SK-N-SH treated with all-trans-retinoic acid at 6 μM for 48 hours (cell line): ENCODE results near the gene BSG.

Experiments used
- ATAC-seq: fragments of 200-7000 bp; cut with Tn5 transposase; 3 replicates; pipeline ENCODE4 v1.9.1; 2020; ENCODE audit warnings: mild to moderate bottlenecking, moderate library complexity
- ARNTL ChIP-seq: fragments of 450-650 bp; formaldehyde crosslinking; IDR thresholded peaks from 2 replicates; pipeline ENCODE4 v1.5.0; 2020; ENCODE audit warnings: low read depth, mild to moderate bottlenecking, moderate library complexity, borderline replicate concordance
- BACH2 ChIP-seq: fragments of 250-450 bp; sonication (Bioruptor Pico); IDR thresholded peaks from 2 replicates; pipeline ENCODE4 v1.9.0; 2021; ENCODE audit warnings: mild to moderate bottlenecking, borderline replicate concordance
- CSDC2 ChIP-seq: fragments of 250-450 bp; sonication (Bioruptor Pico); IDR thresholded peaks from 2 replicates; pipeline ENCODE4 v1.5.0; 2020; ENCODE audit warnings: mild to moderate bottlenecking, moderate library complexity
- CSRNP3 ChIP-seq: fragments of 250-450 bp; sonication (Bioruptor Pico); IDR thresholded peaks from 2 replicates; pipeline ENCODE4 v1.5.1; 2021; ENCODE audit warnings: mild to moderate bottlenecking, moderate library complexity
- ESRRG ChIP-seq: fragments of 250-450 bp; sonication (Bioruptor Pico); IDR thresholded peaks from 2 replicates; pipeline ENCODE4 v1.6.1; 2021; ENCODE audit warnings: mild to moderate bottlenecking
- GLIS3 ChIP-seq: fragments of 250-450 bp; sonication (Bioruptor Pico); IDR thresholded peaks from 2 replicates; pipeline ENCODE4 v1.5.0; 2020; ENCODE audit warnings: mild to moderate bottlenecking, moderate library complexity
- ISL1 ChIP-seq: fragments of 250-450 bp; sonication (Bioruptor Pico); IDR thresholded peaks from 2 replicates; pipeline ENCODE4 v2.1.2; 2022; ENCODE audit warnings: mild to moderate bottlenecking, moderate library complexity
- OSR1 ChIP-seq: fragments of 250-450 bp; sonication (Bioruptor Pico); IDR thresholded peaks from 2 replicates; pipeline ENCODE4 v1.8.0; 2022; ENCODE audit warnings: moderate library complexity, mild to moderate bottlenecking, inconsistent platforms
- PATZ1 ChIP-seq: fragments of 250-450 bp; sonication (Bioruptor Pico); IDR thresholded peaks from 2 replicates; pipeline ENCODE4 v1.8.0; 2020; ENCODE audit warnings: mild to moderate bottlenecking, moderate library complexity, borderline replicate concordance
- POU6F1 ChIP-seq: fragments of 250-450 bp; sonication (Bioruptor Pico); IDR thresholded peaks from 2 replicates; pipeline ENCODE4 v1.8.0; 2021; ENCODE audit warnings: low read depth, mild to moderate bottlenecking, moderate library complexity, borderline replicate concordance
- PPARA ChIP-seq: fragments of 250-450 bp; sonication (Bioruptor Pico); IDR thresholded peaks from 2 replicates; pipeline ENCODE4 v1.5.0; 2020; ENCODE audit warnings: mild to moderate bottlenecking, borderline replicate concordance
- RARB ChIP-seq: fragments of 250-450 bp; sonication (Bioruptor Pico); IDR thresholded peaks from 2 replicates; pipeline ENCODE4 v1.8.0; 2021; ENCODE audit warnings: mild to moderate bottlenecking, moderate library complexity
- TOX ChIP-seq: fragments of 250-450 bp; sonication (Bioruptor Pico); IDR thresholded peaks from 2 replicates; pipeline ENCODE4 v1.8.0; 2021; ENCODE audit warnings: mild to moderate bottlenecking, moderate library complexity, borderline replicate concordance
- TSHZ2 ChIP-seq: fragments of 250-450 bp; sonication (Bioruptor Pico); IDR thresholded peaks from 2 replicates; pipeline ENCODE4 v1.5.0; 2020; ENCODE audit warnings: mild to moderate bottlenecking, moderate library complexity
- ZC3H10 ChIP-seq: fragments of 250-450 bp; sonication (Bioruptor Pico); IDR thresholded peaks from 2 replicates; pipeline ENCODE4 v1.5.1; 2021; ENCODE audit warnings: mild to moderate bottlenecking, moderate library complexity
- ZFP3 ChIP-seq: fragments of 250-450 bp; sonication (Bioruptor Pico); IDR thresholded peaks from 2 replicates; pipeline ENCODE4 v1.5.0; 2020; ENCODE audit warnings: mild to moderate bottlenecking, moderate library complexity
- ZNF565 ChIP-seq: fragments of 450-650 bp; formaldehyde crosslinking; conservative IDR thresholded peaks from 2 replicates; pipeline ENCODE4 v1.5.0; 2020; ENCODE audit warnings: low read depth, mild to moderate bottlenecking, moderate library complexity
- ZNF8 ChIP-seq: fragments of 450-650 bp; formaldehyde crosslinking; IDR thresholded peaks from 2 replicates; pipeline ENCODE4 v1.5.0; 2020; ENCODE audit warnings: mild to moderate bottlenecking, moderate library complexity

BSG gene

GRCh38 chr19:574658-575526, 2.5 kb downstream of the BSG start:
- peak; percentile 49 for ATAC-seq
- no peak for TF ChIP-seq TSHZ2 (CRISPR knock-in tag)
- no peak for TF ChIP-seq RARB (CRISPR knock-in tag)
- no peak for TF ChIP-seq POU6F1 (CRISPR knock-in tag)
- TF ChIP-seq ESRRG (CRISPR knock-in tag) = no peak
- TF ChIP-seq OSR1 (CRISPR knock-in tag) = no peak
- no peak for TF ChIP-seq PATZ1 (CRISPR knock-in tag)
- TF ChIP-seq CSDC2 (CRISPR knock-in tag) = no peak
- no peak for TF ChIP-seq BACH2 (CRISPR knock-in tag)
- no peak for TF ChIP-seq ZC3H10 (CRISPR knock-in tag)
- TF ChIP-seq TOX (CRISPR knock-in tag) = no peak
- no peak for TF ChIP-seq GLIS3 (CRISPR knock-in tag)
- no peak for TF ChIP-seq ARNTL
- TF ChIP-seq ZNF8 = no peak

GRCh38 chr19:575527-576506, 3.4 kb downstream of the BSG start:
- ATAC-seq = peak; percentile 57

GRCh38 chr19:576768-577438, 4.5 kb downstream of the BSG start:
- no peak for ATAC-seq
- TF ChIP-seq CSDC2 (CRISPR knock-in tag) = no peak
- TF ChIP-seq TSHZ2 (CRISPR knock-in tag) = no peak
- TF ChIP-seq PPARA (CRISPR knock-in tag) = no peak
- TF ChIP-seq ZC3H10 (CRISPR knock-in tag) = no peak
- TF ChIP-seq ZNF565 (CRISPR knock-in tag) = no peak
- no peak for TF ChIP-seq ZFP3
- TF ChIP-seq ESRRG (CRISPR knock-in tag) = no peak
- TF ChIP-seq ISL1 (CRISPR knock-in tag) = no peak
- no peak for TF ChIP-seq ZNF8
- no peak for TF ChIP-seq BACH2 (CRISPR knock-in tag)
- TF ChIP-seq CSRNP3 = no peak
- no peak for TF ChIP-seq ARNTL
- TF ChIP-seq RARB (CRISPR knock-in tag) = no peak
- no peak for TF ChIP-seq PATZ1 (CRISPR knock-in tag)

More at GRCh38 chr19:575527-576506, 3.4 kb downstream of the BSG start:
- TF ChIP-seq CSDC2 (CRISPR knock-in tag) = no peak
- 0 out of 2 replicates have a peak, but pooled peaks have one; percentile 32 for TF ChIP-seq ZFP3
